ENCODE data around the gene ESF1.

- no peak for TF ChIP-seq CTCF (tag by site-specific recombination; IDR thresholded peaks at IDR 0.05)
- no peak for TF ChIP-seq ZNF239 (tag by site-specific recombination; IDR thresholded peaks at IDR 0.05)
Observed at GRCh38 chr20:13671512-13671911, 113.2 kb downstream of the ESF1 start.
